Astrocyte of the spinal cord (primary cell): ENCODE measurements around the gene EFCAB9.

ENCODE experiments used
- DNase-seq: peaks from one replicate; pipeline ENCODE4 v3.0.0; 2011; ENCODE audit warnings: low read depth, low spot score
- H3K4me3 ChIP-seq: 2 replicates; pipeline ENCODE4 v1.5.1; 2011; ENCODE audit warnings: low read depth, mild to moderate bottlenecking, low read length, moderate library complexity
- CTCF ChIP-seq: IDR thresholded peaks from 2 replicates; pipeline ENCODE4 v1.5.1; 2012; ENCODE audit warnings: low read depth, mild to moderate bottlenecking, low read length, inconsistent platforms
- in situ Hi-C: cut with HindIII; loops from 2 replicates; pipeline ENCODE4 v1.10.0; 2017; ENCODE audit warnings: low sequenced_read_pairs

EFCAB9 gene

GRCh38 chr5:172248637-172249036, 54.7 kb downstream of the EFCAB9 start:
- TF ChIP-seq CTCF, result no peak
- DNase-seq, result no peak
- in situ Hi-C loops, result no loop called here
- H3K4me3 ChIP-seq, result no peak overlapping the region

- no peak for TF ChIP-seq CTCF
- no peak for DNase-seq
- in situ Hi-C loops, result no loop called here
- H3K4me3 ChIP-seq, result no peak overlapping the region
Measured at GRCh38 chr5:172251419-172251818, 57.4 kb downstream of the EFCAB9 start.

GRCh38 chr5:172252501-172252900, 58.5 kb downstream of the EFCAB9 start:
- DNase-seq, result no peak
- no peak overlapping the region for H3K4me3 ChIP-seq
- TF ChIP-seq CTCF, result no peak
- in situ Hi-C loops, result no loop called here
